Neuronal stem cell (in vitro differentiated cells): ENCODE data around the gene DAB2.

ENCODE experiments used
- DNase-seq: peaks from one replicate; pipeline ENCODE4 v3.0.0-alpha.2; 2013; ENCODE audit warnings: low spot score
- H2AFZ ChIP-seq: one replicate; pipeline ENCODE4 v1.6.1; 2013; ENCODE audit warnings: mild to moderate bottlenecking, low read length, inconsistent platforms
- H2AK5ac ChIP-seq: 2 replicates; pipeline ENCODE4 v1.6.1; 2013; ENCODE audit warnings: low read depth, mild to moderate bottlenecking, inconsistent platforms, low read length, moderate library complexity, mixed read lengths
- H2BK120ac ChIP-seq: 2 replicates; pipeline ENCODE4 v1.6.1; 2013; ENCODE audit warnings: low read depth, mild to moderate bottlenecking, inconsistent platforms, low read length, moderate library complexity, mixed read lengths
- H2BK12ac ChIP-seq: one replicate; pipeline ENCODE4 v1.6.1; 2013; ENCODE audit warnings: low read length, inconsistent platforms
- H2BK15ac ChIP-seq: 2 replicates; pipeline ENCODE4 v1.6.1; 2013; ENCODE audit warnings: mild to moderate bottlenecking, low read length, inconsistent platforms, mixed read lengths
- H2BK5ac ChIP-seq: one replicate; pipeline ENCODE4 v1.6.1; 2013; ENCODE audit warnings: inconsistent platforms, mild to moderate bottlenecking, low read length, moderate library complexity
- H3K14ac ChIP-seq: one replicate; pipeline ENCODE4 v1.6.1; 2013; ENCODE audit warnings: low read length, inconsistent platforms
- H3K18ac ChIP-seq: 2 replicates; pipeline ENCODE4 v1.6.1; 2013; ENCODE audit warnings: low read length, inconsistent platforms
- H3K23ac ChIP-seq: 2 replicates; pipeline ENCODE4 v1.6.1; 2013; ENCODE audit warnings: low read depth, mild to moderate bottlenecking, mixed read lengths, low read length, inconsistent platforms; ENCODE audit not compliant: poor library complexity
- H3K27ac ChIP-seq: replicated peaks from 3 replicates; pipeline ENCODE4 v1.5.1; 2013; ENCODE audit warnings: low read length, inconsistent platforms
- H3K27me3 ChIP-seq, 3 experiments: 2 replicates each; pipeline ENCODE4 v1.6.1; 2013; ENCODE audit warnings: low read length in 3 of 3, mild to moderate bottlenecking in 2 of 3, inconsistent platforms in 1 of 3, low read depth in 1 of 3, mixed read lengths in 1 of 3, moderate library complexity in 1 of 3; ENCODE audit not compliant: control insufficient read depth in 3 of 3, insufficient read depth in 3 of 3
- H3K36me3 ChIP-seq, 2 donors: replicated peaks in 1 of 2; 2 replicates each; pipeline ENCODE4 v1.6.1; 2013; ENCODE audit warnings: low read length in 2 of 2; ENCODE audit not compliant: control insufficient read depth in 2 of 2, insufficient read depth in 2 of 2
- H3K4ac ChIP-seq: 2 replicates; pipeline ENCODE4 v1.6.1; 2013; ENCODE audit warnings: inconsistent platforms, mild to moderate bottlenecking, low read length, moderate library complexity
- H3K4me1 ChIP-seq, 2 donors: 1 replicate in 1 of 2; 2 replicates in 1 of 2; pipeline ENCODE4 v1.6.1; 2013; ENCODE audit warnings: low read length in 2 of 2, low read depth in 1 of 2; ENCODE audit not compliant: control insufficient read depth in 2 of 2, insufficient read depth in 1 of 2
- H3K4me2 ChIP-seq: one replicate; pipeline ENCODE4 v1.6.1; 2013; ENCODE audit warnings: mild to moderate bottlenecking, low read length, inconsistent platforms; ENCODE audit not compliant: insufficient read depth, poor library complexity, severe bottlenecking
- H3K4me3 ChIP-seq, 2 donors: 2 replicates each; pipeline ENCODE4 v1.5.1; 2013; ENCODE audit warnings: low read length in 2 of 2, mild to moderate bottlenecking in 2 of 2, inconsistent platforms in 1 of 2, moderate library complexity in 1 of 2
- H3K79me1 ChIP-seq: one replicate; pipeline ENCODE4 v1.6.1; 2013; ENCODE audit warnings: low read depth, mild to moderate bottlenecking, inconsistent platforms, low read length, moderate library complexity
- H3K9ac ChIP-seq: one replicate; pipeline ENCODE4 v1.6.1; 2013; ENCODE audit warnings: mild to moderate bottlenecking, low read depth, low read length, inconsistent platforms; ENCODE audit not compliant: poor library complexity
- H3K9me3 ChIP-seq, 2 donors: replicated peaks in 1 of 2; 2 replicates each; pipeline versions ENCODE3 to v1.6.1; 2013; ENCODE audit warnings: low read length in 2 of 2, mild to moderate bottlenecking in 2 of 2, inconsistent platforms in 1 of 2, low read depth in 1 of 2, mixed read lengths in 1 of 2, moderate library complexity in 1 of 2; ENCODE audit not compliant: control insufficient read depth in 2 of 2, insufficient read depth in 1 of 2
- H4K8ac ChIP-seq: one replicate; pipeline ENCODE4 v1.6.1; 2013; ENCODE audit warnings: low read depth, mild to moderate bottlenecking, inconsistent platforms, low read length, moderate library complexity
- H4K91ac ChIP-seq: one replicate; pipeline ENCODE4 v1.6.1; 2013; ENCODE audit warnings: low read length, low read depth, mild to moderate bottlenecking, inconsistent platforms; ENCODE audit not compliant: poor library complexity
- WGBS, 2 donors: extraction: QIAGEN DNeasy Blood & Tissue Kit; methylation state at CpG; one replicate each; pipeline ENCODE4 v1.1.7; 2013; ENCODE audit warnings: missing lambda C conversion rate in 2 of 2, mixed read lengths in 1 of 2; ENCODE audit not compliant: insufficient read length in 2 of 2, insufficient replicate concordance in 1 of 2; ENCODE audit errors: extremely low coverage in 2 of 2; 5-methylcytosine and 5-hydroxymethylcytosine counted together

DAB2 gene

DNA sequence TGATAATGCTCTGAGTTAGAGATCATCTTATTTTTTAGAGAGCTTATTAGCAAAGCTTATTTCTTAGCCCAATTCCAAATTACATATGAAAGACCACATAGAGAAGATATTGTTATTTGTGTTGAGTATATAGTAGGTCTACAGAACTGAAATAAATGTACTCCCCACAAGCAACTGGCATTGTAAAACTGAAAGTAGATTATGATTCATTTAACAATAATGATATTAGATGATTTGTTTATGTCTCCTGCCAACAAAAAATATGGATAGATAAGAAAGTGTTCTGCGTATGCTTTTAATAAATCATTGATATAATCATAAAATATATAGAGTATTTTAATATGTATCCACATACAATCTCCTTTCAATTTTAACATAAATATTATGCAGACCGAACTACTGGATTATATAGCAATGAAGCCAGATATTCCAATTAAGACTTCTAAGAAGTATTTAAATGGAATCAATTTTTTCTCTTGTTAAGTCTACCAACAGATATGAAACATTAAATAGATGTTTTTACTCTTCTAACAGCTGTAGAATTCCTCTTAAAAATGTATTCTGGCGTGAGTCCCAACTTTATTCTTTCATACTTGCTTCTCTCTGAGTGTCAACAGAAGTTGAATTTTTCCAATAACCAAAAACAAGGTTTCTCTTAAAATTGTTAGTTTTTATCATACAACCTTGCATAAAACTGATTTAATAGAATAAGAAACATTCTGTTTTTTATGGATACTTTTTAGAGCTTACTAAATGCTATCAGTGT, 15.6 kb upstream of the DAB2 start:
- Histone ChIP-seq H2AK5ac (no peak overlapping the region), H3K79me1 (no peaks in the 10 kb centered on the region), H3K4me2 (no peak overlapping the region), H2BK120ac (no peak overlapping the region), H3K36me3 (no peaks in the 10 kb centered on the region), H3K27ac (no peak overlapping the region), H3K4me3 (no peak overlapping the region), H3K23ac (no peak overlapping the region), H3K14ac (no peak overlapping the region), H3K18ac (no peak overlapping the region), H3K4ac (no peak overlapping the region), H2AFZ (no peak overlapping the region), H2BK12ac (no peak overlapping the region), H4K8ac (no peak overlapping the region), H3K4me1 (no peaks in the 10 kb centered on the region), H3K9me3 (no peaks in the 10 kb centered on the region), H3K9ac (no peak overlapping the region), H3K27me3 (no peaks in the 10 kb centered on the region), H2BK5ac (no peak overlapping the region), H4K91ac (no peak overlapping the region), H2BK15ac (no peak overlapping the region)
- no peak for DNase-seq
- WGBS, 2 donors, result no CpG with 5 or more reads among the region's 3 CpGs

DNA sequence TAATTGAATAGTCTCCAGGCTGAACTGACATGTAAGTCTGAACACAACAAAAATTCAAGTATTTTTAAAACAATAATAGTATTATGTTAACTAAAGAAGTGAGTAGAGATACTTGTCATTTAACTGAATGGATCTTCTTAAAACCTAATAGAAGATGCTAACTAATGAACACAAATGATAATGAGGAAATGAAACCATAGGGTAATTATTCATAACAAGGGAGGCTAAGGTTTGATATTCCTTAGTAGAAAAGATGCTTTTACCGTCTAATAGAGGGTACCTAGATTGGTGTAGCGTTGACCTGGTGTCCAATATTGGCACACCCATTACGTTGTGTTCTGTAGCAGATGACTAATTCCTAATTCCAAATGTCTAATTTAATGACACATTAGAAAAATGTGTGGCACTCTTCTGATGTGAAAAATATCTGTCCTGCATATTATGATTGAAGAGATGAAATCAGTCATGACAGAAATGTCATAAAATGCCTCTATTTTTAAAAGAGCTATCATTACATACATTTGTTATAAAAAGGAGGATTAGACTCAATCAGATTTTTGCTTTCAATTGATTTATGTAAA, 14.9 kb upstream of the DAB2 start:
- WGBS, 2 donors, result no CpG with 5 or more reads among the region's 3 CpGs
- no peak overlapping the region for H2AK5ac ChIP-seq
- H2BK5ac ChIP-seq, result no peak overlapping the region
- no peak for DNase-seq
- H3K27me3 ChIP-seq, result no peaks in the 10 kb centered on the region
- H3K27ac ChIP-seq, result no peak overlapping the region
- H3K14ac ChIP-seq, result no peak overlapping the region
- no peak overlapping the region for H4K8ac ChIP-seq
- H3K4ac ChIP-seq, result no peak overlapping the region
- H4K91ac ChIP-seq, result no peak overlapping the region
- H3K36me3 ChIP-seq, result no peaks in the 10 kb centered on the region
- no peaks in the 10 kb centered on the region for H3K79me1 ChIP-seq
- H2BK120ac ChIP-seq, result no peak overlapping the region
- H3K18ac ChIP-seq, result no peak overlapping the region
- no peak overlapping the region for H2AFZ ChIP-seq
- H2BK15ac ChIP-seq, result no peak overlapping the region
- H3K4me3 ChIP-seq, result no peak overlapping the region
- H2BK12ac ChIP-seq, result no peak overlapping the region
- H3K9me3 ChIP-seq, result no peaks in the 10 kb centered on the region
- no peak overlapping the region for H3K23ac ChIP-seq
- H3K9ac ChIP-seq, result no peak overlapping the region
- H3K4me1 ChIP-seq, result no peaks in the 10 kb centered on the region
- H3K4me2 ChIP-seq, result no peak overlapping the region

DNA sequence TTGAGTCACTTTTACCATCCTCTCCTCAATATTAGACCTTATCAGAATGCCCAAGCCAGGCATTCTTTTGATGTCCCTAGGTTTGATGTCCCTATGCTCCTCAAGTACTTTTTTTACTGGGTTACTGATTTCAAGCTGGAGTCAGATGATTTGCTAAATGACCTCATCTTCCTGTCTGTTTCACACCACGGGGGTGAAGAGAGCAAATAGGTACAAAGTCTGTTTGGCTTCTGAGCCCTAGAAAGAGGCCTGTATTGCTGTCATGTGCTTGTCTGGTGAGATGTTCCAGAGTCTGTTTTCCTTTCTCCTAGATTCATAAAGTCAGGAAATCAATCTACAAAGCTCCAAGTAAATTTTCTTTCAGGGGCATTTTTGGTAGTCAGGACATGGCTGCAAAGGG, 12.7 kb upstream of the DAB2 start:
- no CpG with 5 or more reads among the region's 1 CpG for WGBS, 2 donors
- H4K91ac ChIP-seq, result no peak overlapping the region
- no peak overlapping the region for H2AK5ac ChIP-seq
- H3K4me3 ChIP-seq, result no peak overlapping the region
- H2BK5ac ChIP-seq, result no peak overlapping the region
- H3K27ac ChIP-seq, result no peak overlapping the region
- H3K36me3 ChIP-seq, result no peaks in the 10 kb centered on the region
- H2BK120ac ChIP-seq, result no peak overlapping the region
- DNase-seq, result no peak
- no peaks in the 10 kb centered on the region for H3K4me1 ChIP-seq
- H2AFZ ChIP-seq, result no peak overlapping the region
- no peak overlapping the region for H3K18ac ChIP-seq
- H3K9me3 ChIP-seq, result no peaks in the 10 kb centered on the region
- no peak overlapping the region for H3K4me2 ChIP-seq
- H3K9ac ChIP-seq, result no peak overlapping the region
- no peak overlapping the region for H4K8ac ChIP-seq
- no peak overlapping the region for H2BK12ac ChIP-seq
- H3K27me3 ChIP-seq, result no peaks in the 10 kb centered on the region
- H3K14ac ChIP-seq, result no peak overlapping the region
- no peak overlapping the region for H3K4ac ChIP-seq
- no peak overlapping the region for H3K23ac ChIP-seq
- H2BK15ac ChIP-seq, result no peak overlapping the region
- no peaks in the 10 kb centered on the region for H3K79me1 ChIP-seq

DNA sequence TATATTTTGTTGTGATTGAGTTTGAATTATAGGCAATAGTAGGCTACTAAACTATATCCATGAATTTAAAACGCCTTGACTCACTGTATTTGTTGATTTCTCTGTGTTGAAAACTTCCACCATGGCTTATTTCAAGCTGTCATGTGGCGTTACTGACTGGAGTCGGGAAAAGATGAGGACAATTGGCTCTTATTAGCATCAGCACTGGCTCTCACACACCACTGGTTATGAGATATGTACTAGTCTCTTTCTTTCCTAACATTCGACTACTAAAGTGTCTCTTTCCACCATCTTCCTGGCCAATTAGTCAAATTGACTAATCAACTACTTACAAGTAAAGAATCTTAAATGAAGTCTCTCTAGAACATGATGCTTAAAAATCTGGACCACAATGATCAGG, 9.1 kb upstream of the DAB2 start:
- Histone ChIP-seq H2AFZ (no peak overlapping the region), H3K27me3 (no peaks in the 10 kb centered on the region), H2BK5ac (no peak overlapping the region), H3K4me2 (no peak overlapping the region), H3K36me3 (no peaks in the 10 kb centered on the region), H2AK5ac (no peak overlapping the region), H3K4me3 (no peak overlapping the region), H2BK15ac (no peak overlapping the region), H3K9ac (no peak overlapping the region), H2BK12ac (no peak overlapping the region), H4K91ac (no peak overlapping the region), H3K79me1 (no peaks in the 10 kb centered on the region), H4K8ac (no peak overlapping the region), H3K18ac (no peak overlapping the region), H3K23ac (no peak overlapping the region), H3K9me3 (no peaks in the 10 kb centered on the region), H2BK120ac (no peak overlapping the region), H3K4me1 (no peaks in the 10 kb centered on the region), H3K4ac (no peak overlapping the region), H3K27ac (no peak overlapping the region), H3K14ac (no peak overlapping the region)
- no peak for DNase-seq
- WGBS, 2 donors, result no CpG with 5 or more reads among the region's 4 CpGs
